ES-I3 (cell line): ENCODE results near the gene SYT1.

ENCODE experiments used
- H3K36me3 ChIP-seq: 2 replicates; pipeline ENCODE4 v1.6.1; 2013; ENCODE audit warnings: mild to moderate bottlenecking, low read length, control low read depth, moderate library complexity; ENCODE audit not compliant: insufficient read depth
- H3K4me1 ChIP-seq: 2 replicates; pipeline ENCODE4 v1.6.1; 2013; ENCODE audit warnings: mild to moderate bottlenecking, control low read depth, low read length; ENCODE audit not compliant: insufficient read depth
- H3K9ac ChIP-seq: 2 replicates; pipeline ENCODE4 v1.6.1; 2013; ENCODE audit warnings: low read depth, mild to moderate bottlenecking, low read length, moderate library complexity
- H3K9me3 ChIP-seq: 2 replicates; pipeline ENCODE4 v1.6.1; 2013; ENCODE audit warnings: mild to moderate bottlenecking, low read length, moderate library complexity; ENCODE audit not compliant: control insufficient read depth, insufficient read depth

Gene SYT1

GRCh38 chr12:79384551-79384950, 520.0 kb downstream of the SYT1 start:
- Histone ChIP-seq H3K36me3 (no peaks in the 10 kb centered on the region; the same call in 1 of the 2 replicates), H3K9ac (no peak overlapping the region), H3K4me1 (peaks cover 25% of the 10 kb centered on the region), H3K9me3 (no peaks in the 10 kb centered on the region)

GRCh38 chr12:79388011-79388410, 523.4 kb downstream of the SYT1 start:
- no peaks in the 10 kb centered on the region; the same call in 1 of the 2 replicates for H3K36me3 ChIP-seq
- H3K9ac ChIP-seq = no peak overlapping the region
- no peaks in the 10 kb centered on the region for H3K9me3 ChIP-seq
- H3K4me1 ChIP-seq = no peaks in the 10 kb centered on the region

GRCh38 chr12:79393842-79394241, 529.3 kb downstream of the SYT1 start:
- H3K4me1 ChIP-seq = no peaks in the 10 kb centered on the region
- no peaks in the 10 kb centered on the region for H3K9me3 ChIP-seq
- no peak overlapping the region for H3K9ac ChIP-seq
- no peaks in the 10 kb centered on the region for H3K36me3 ChIP-seq

- no peaks in the 10 kb centered on the region for H3K9me3 ChIP-seq
- H3K4me1 ChIP-seq = peaks cover 2% of the 10 kb centered on the region
- no peaks in the 10 kb centered on the region for H3K36me3 ChIP-seq
- no peak overlapping the region for H3K9ac ChIP-seq
Observed at GRCh38 chr12:79397609-79398008, 533.0 kb downstream of the SYT1 start.

GRCh38 chr12:79400481-79400880, 535.9 kb downstream of the SYT1 start:
- Histone ChIP-seq H3K4me1 (peaks cover 7% of the 10 kb centered on the region), H3K9me3 (no peaks in the 10 kb centered on the region), H3K9ac (no peak overlapping the region), H3K36me3 (no peaks in the 10 kb centered on the region)

- Histone ChIP-seq H3K9ac (no peak overlapping the region), H3K36me3 (no peaks in the 10 kb centered on the region; the same call in 1 of the 2 replicates), H3K4me1 (peaks cover 11% of the 10 kb centered on the region), H3K9me3 (no peaks in the 10 kb centered on the region)
Observed at GRCh38 chr12:79402606-79403005, 538.0 kb downstream of the SYT1 start.

GRCh38 chr12:79406993-79407392, 542.4 kb downstream of the SYT1 start:
- no peaks in the 10 kb centered on the region for H3K9me3 ChIP-seq
- H3K4me1 ChIP-seq = peaks cover 33% of the 10 kb centered on the region
- H3K36me3 ChIP-seq = no peaks in the 10 kb centered on the region; the same call in 1 of the 2 replicates
- H3K9ac ChIP-seq = no peak overlapping the region

GRCh38 chr12:79407671-79408622, 543.4 kb downstream of the SYT1 start:
- Histone ChIP-seq H3K9ac (no peak overlapping the region), H3K9me3 (no peaks in the 10 kb centered on the region), H3K36me3 (no peaks in the 10 kb centered on the region; the same call in 1 of the 2 replicates), H3K4me1 (peaks cover 28% of the 10 kb centered on the region)

- Histone ChIP-seq H3K36me3 (no peaks in the 10 kb centered on the region; the same call in 1 of the 2 replicates), H3K9me3 (no peaks in the 10 kb centered on the region), H3K9ac (no peak overlapping the region), H3K4me1 (peaks cover 26% of the 10 kb centered on the region)
Observed at GRCh38 chr12:79408689-79409088, 544.1 kb downstream of the SYT1 start.

GRCh38 chr12:79409562-79409961, 545.0 kb downstream of the SYT1 start:
- H3K4me1 ChIP-seq = peaks cover 30% of the 10 kb centered on the region
- H3K9ac ChIP-seq = no peak overlapping the region
- no peaks in the 10 kb centered on the region; the same call in 1 of the 2 replicates for H3K36me3 ChIP-seq
- no peaks in the 10 kb centered on the region for H3K9me3 ChIP-seq

GRCh38 chr12:79411791-79412190, 547.2 kb downstream of the SYT1 start:
- H3K4me1 ChIP-seq = peaks cover 43% of the 10 kb centered on the region
- no peaks in the 10 kb centered on the region; the same call in 1 of the 2 replicates for H3K36me3 ChIP-seq
- no peaks in the 10 kb centered on the region for H3K9me3 ChIP-seq
- no peak overlapping the region for H3K9ac ChIP-seq

GRCh38 chr12:79413796-79414195, 549.2 kb downstream of the SYT1 start:
- H3K36me3 ChIP-seq = no peaks in the 10 kb centered on the region
- peaks cover 29% of the 10 kb centered on the region for H3K4me1 ChIP-seq
- H3K9me3 ChIP-seq = no peaks in the 10 kb centered on the region
- H3K9ac ChIP-seq = no peak overlapping the region

- Histone ChIP-seq H3K4me1 (peaks cover 26% of the 10 kb centered on the region), H3K36me3 (no peaks in the 10 kb centered on the region), H3K9ac (no peak overlapping the region), H3K9me3 (no peaks in the 10 kb centered on the region)
Observed at GRCh38 chr12:79414252-79414651, 549.7 kb downstream of the SYT1 start.

- Histone ChIP-seq H3K9me3 (no peaks in the 10 kb centered on the region), H3K4me1 (peaks cover 17% of the 10 kb centered on the region), H3K9ac (no peak overlapping the region), H3K36me3 (no peaks in the 10 kb centered on the region)
Observed at GRCh38 chr12:79415321-79415720, 550.7 kb downstream of the SYT1 start.
